H1 (cell line): ENCODE results near the gene IP6K3. TPM values are rescaled to one million over a fixed set of nuclear protein-coding genes. Genes with fewer than 3 reads are reported as not detected.

Experiments used
- ATF2 ChIP-seq: IDR thresholded peaks from 2 replicates; pipeline ENCODE4 v1.6.1; 2012; ENCODE audit warnings: low read length, inconsistent platforms
- CHD7 ChIP-seq: fragments of 300-600 bp; sonication (generic); IDR thresholded peaks from 2 replicates; pipeline ENCODE4 v1.7.1; 2012; ENCODE audit warnings: low read length, moderate library complexity, mild to moderate bottlenecking, inconsistent platforms; ENCODE audit not compliant: insufficient replicate concordance
- MAFK ChIP-seq: IDR thresholded peaks from 2 replicates; pipeline ENCODE4 v1.6.1; 2012; ENCODE audit warnings: low read depth, mild to moderate bottlenecking, improper control_type of control experiment, low read length
- RFX5 ChIP-seq: IDR thresholded peaks from 2 replicates; pipeline ENCODE4 v1.6.1; 2011; ENCODE audit warnings: low read depth, low read length, improper control_type of control experiment, borderline replicate concordance
- SIX5 ChIP-seq: IDR thresholded peaks from 2 replicates; pipeline ENCODE4 v1.6.1; 2011; ENCODE audit warnings: mild to moderate bottlenecking, low read depth, low read length
- SP4 ChIP-seq: IDR thresholded peaks from 2 replicates; pipeline ENCODE4 v1.6.1; 2012; ENCODE audit warnings: low read length, inconsistent platforms
- TAF1 ChIP-seq: IDR thresholded peaks from 2 replicates; pipeline ENCODE4 v1.6.1; 2011; ENCODE audit warnings: mild to moderate bottlenecking, low read depth, low read length
- polyA plus RNA-seq, 7 experiments: library from polyadenylated mRNA; depleted of rRNA in 3 of 7; stranded (reverse) in 5 of 7; unstranded in 2 of 7; fragments of >200 nt in 5 of 7; fragments of 200-250 nt in 2 of 7; gene quantifications; 1 replicate in 5 of 7; 2 replicates in 1 of 7; 4 replicates in 1 of 7; pipeline versions ENCODE4 v1.2.1 to v1.2.3, GENCODE V29; 2011 to 2013; ENCODE audit warnings: missing spikeins in 2 of 7, mixed read lengths in 2 of 7
- total RNA-seq: library from RNA; stranded (reverse); fragmentation: NEBNext Ultra II Directional; extraction: Animal tissue kit (Norgen Biotek cat#: 25700); gene quantifications from 2 replicates; pipeline ENCODE4 v1.2.1, GENCODE V29; 2021

The IP6K3 gene
- total and polyA plus RNA-seq, 2 of the 8 experiments (the other 6 are each of a cell fraction or from before 2014, with no cell fraction given) = 0.22 to 0.73 TPM

GRCh38 chr6:33788694-33789549 lies 42.2 kb upstream of the IP6K3 start, which contains the start of gene LEMD2 (continued):
- TF ChIP-seq SIX5 (peak; percentile 90), SP4 (no peak; the same call in 1 of the 2 replicates), TAF1 (peak; percentile 73; the same call in 1 of the 2 replicates), ATF2 (no peak), CHD7 (no peak), RFX5 (no peak), MAFK (no peak)
- TF ChIP-seq, all 59 proteins: peak for 17
